ENCODE data around the gene LRIG2. TPM values are rescaled to one million over a fixed set of nuclear protein-coding genes. Genes with fewer than 3 reads are reported as not detected.

LRIG2 gene
- total and polyA plus RNA-seq, 2 of the 4 experiments (the other 2 are of a cell fraction), result 4.3 to 9.0 TPM

DNA sequence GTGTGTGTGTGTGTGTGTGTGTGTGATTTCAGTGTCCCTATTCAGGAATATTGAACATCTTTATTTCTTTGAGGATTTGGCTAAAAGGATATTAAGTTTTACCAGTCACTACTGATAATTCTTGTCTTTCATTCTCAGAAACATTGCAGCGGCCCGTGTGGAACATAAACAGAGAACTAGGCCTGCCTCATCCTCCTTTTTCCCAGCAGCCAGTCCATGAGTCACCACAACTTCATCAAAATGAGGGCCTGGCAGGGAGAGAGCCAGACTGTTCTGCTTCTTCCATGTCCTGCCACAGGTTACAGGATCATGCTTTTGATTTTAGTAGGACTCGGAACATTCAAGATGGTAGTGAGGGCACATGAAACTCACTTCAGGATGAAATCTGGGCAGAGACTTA lies 50.7 kb downstream of the LRIG2 start:
- H3K27ac ChIP-seq (ENCODE audit: insufficient read depth, low read length), result no peak overlapping the region
- H3K36me3 ChIP-seq (ENCODE audit: control insufficient read depth, insufficient read depth, low read length), result peaks cover 38% of the 10 kb centered on the region
- no peak overlapping the region for H3K4ac ChIP-seq (ENCODE audit: low read depth, low read length)
- ChIA-PET POLR2A (ENCODE audit: unreplicated experiment) (no interaction called here), CTCF (interaction anchor here (1.3 kb wide), 1 partner anchor 10 kb away, joined by 3 read pairs; no protein-coding TSS in a partner anchor)
- peaks cover 3% of the 10 kb centered on the region; the same call in 1 of the 2 replicates for H4K20me1 ChIP-seq (ENCODE audit: insufficient read depth, low read length)
- H4K8ac ChIP-seq (ENCODE audit: low read depth in 2 of 2, low read length in 2 of 2), result no peak overlapping the region
- ATAC-seq (ENCODE audit: low read depth) (peak; percentile 96), DNase-seq (peak; percentile 85)
- H3K23ac ChIP-seq (ENCODE audit: low read depth, low read length), result no peak overlapping the region
- dilution Hi-C loops (cut with HindIII; ENCODE audit: low sequenced_read_pairs, unreplicated experiment), result no loop called here
- 0% methylated on average over 1 of the region's 3 CpGs; no CpG with 5 or more reads in 1 of the 2 experiments for WGBS, 2 experiments (ENCODE audit: extremely low coverage in 2 of 2, insufficient read length in 1 of 2)
- no peak overlapping the region for H2BK120ac ChIP-seq (ENCODE audit: low read depth, low read length)
- no peaks in the 10 kb centered on the region for H3K27me3 ChIP-seq (ENCODE audit: control insufficient read depth, insufficient read depth, low read length)
- H3K9ac ChIP-seq (ENCODE audit: low read depth, low read length), result no peak overlapping the region
- H3K14ac ChIP-seq (replicated peaks; ENCODE audit: low read depth, low read length), result no peak overlapping the region
- H2BK15ac ChIP-seq (ENCODE audit: low read depth, low read length), result no peak overlapping the region
- H2AK9ac ChIP-seq (replicated peaks; ENCODE audit: low read depth, low read length, poor library complexity), result no peak overlapping the region
- H3K4me1 ChIP-seq (ENCODE audit: control insufficient read depth, insufficient read depth, low read length), result peaks cover 3% of the 10 kb centered on the region; the same call in 1 of the 2 replicates
- TF ChIP-seq FOS (IDR thresholded peaks at IDR 0.05; ENCODE audit: low read depth, low read length), result peak; percentile 81; the same call in 1 of the 2 replicates
- TF ChIP-seq BHLHE40 (IDR thresholded peaks at IDR 0.05; ENCODE audit: low read depth, low read length), result peak; percentile 87
- TF ChIP-seq RCOR1 (IDR thresholded peaks at IDR 0.05; ENCODE audit: insufficient replicate concordance, low read length), result no peak
- no peak for TF ChIP-seq CEBPB (IDR thresholded peaks at IDR 0.05; ENCODE audit: low read depth, low read length)
- H3K4me2 ChIP-seq (ENCODE audit: low read depth, low read length), result no peak overlapping the region
- H2BK5ac ChIP-seq (ENCODE audit: low read depth, low read length, poor library complexity, severe bottlenecking), result peak overlapping the region; percentile 49
- no peak overlapping the region for H3K56ac ChIP-seq (ENCODE audit: extremely low read depth, insufficient read depth, low read length)
- H2AK5ac ChIP-seq (ENCODE audit: low read depth, low read length), result no peak overlapping the region
- H3K79me1 ChIP-seq (ENCODE audit: low read depth in 1 of 2, low read length in 2 of 2), result peaks cover 22 to 25% of the 10 kb centered on the region in 2 experiments; a peak in 3 of 4 replicates
- in situ Hi-C loops (cut with MboI; ENCODE audit: low sequenced_read_pairs), result no loop called here
- H3K4me3 ChIP-seq (ENCODE audit: insufficient read depth, low read depth, low read length), result no peak overlapping the region
- no peak overlapping the region for H2AFZ ChIP-seq (replicated peaks; ENCODE audit: low read length, poor library complexity)
- peaks cover 2% of the 10 kb centered on the region; the same call in 1 of the 2 replicates for H3K9me3 ChIP-seq (ENCODE audit: control insufficient read depth, insufficient read depth, low read length)
- H3K9me1 ChIP-seq (ENCODE audit: insufficient read depth, low read length), result peaks cover 5% of the 10 kb centered on the region; the same call in 1 of the 2 replicates
- no peak overlapping the region for H2BK20ac ChIP-seq (ENCODE audit: low read depth, low read length)
- BruUV-seq (replicated peaks), result no TSS peak
- H3K18ac ChIP-seq (ENCODE audit: low read depth, low read length), result no peak overlapping the region
- H4K91ac ChIP-seq (ENCODE audit: insufficient read depth, low read depth, low read length), result no peak overlapping the region
- no peak overlapping the region for H4K5ac ChIP-seq (ENCODE audit: low read depth, low read length)
- intact Hi-C loops (cut with micrococcal nuclease), result loop anchor here (5.0 to 10.0 kb wide), 2 partner anchors 554 to 631 kb away; partner anchors contain the start of gene PHTF1

All from IMR-90 (cell line).